ENCODE results near the gene DNAH11.
"Not testable (repeated sequence)": the region's sequence is repeated elsewhere in the genome, so short reads cannot be mapped to it uniquely, and the experiment has no call there.

Gene DNAH11

DNA sequence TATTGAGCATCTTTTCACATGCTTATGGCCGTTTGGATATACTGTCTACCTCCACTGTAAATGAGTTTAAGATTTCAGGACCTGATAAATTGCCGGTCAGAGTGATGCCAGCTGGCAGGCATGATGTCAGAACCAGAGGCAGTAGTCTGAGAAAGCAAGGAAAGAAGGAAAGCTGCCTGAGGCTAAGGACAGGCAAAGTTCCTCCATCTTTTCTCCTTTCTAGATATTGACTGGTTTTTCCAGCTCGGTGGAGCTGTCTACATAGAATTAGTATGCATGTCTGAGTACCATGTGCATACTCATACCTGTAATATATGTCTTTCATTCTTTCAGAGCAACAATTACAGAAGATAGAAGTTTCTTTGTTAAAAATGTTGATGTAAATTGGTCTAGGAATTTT is 350.6 kb downstream of the DNAH11 start:
- DNase-seq: no peak

DNA sequence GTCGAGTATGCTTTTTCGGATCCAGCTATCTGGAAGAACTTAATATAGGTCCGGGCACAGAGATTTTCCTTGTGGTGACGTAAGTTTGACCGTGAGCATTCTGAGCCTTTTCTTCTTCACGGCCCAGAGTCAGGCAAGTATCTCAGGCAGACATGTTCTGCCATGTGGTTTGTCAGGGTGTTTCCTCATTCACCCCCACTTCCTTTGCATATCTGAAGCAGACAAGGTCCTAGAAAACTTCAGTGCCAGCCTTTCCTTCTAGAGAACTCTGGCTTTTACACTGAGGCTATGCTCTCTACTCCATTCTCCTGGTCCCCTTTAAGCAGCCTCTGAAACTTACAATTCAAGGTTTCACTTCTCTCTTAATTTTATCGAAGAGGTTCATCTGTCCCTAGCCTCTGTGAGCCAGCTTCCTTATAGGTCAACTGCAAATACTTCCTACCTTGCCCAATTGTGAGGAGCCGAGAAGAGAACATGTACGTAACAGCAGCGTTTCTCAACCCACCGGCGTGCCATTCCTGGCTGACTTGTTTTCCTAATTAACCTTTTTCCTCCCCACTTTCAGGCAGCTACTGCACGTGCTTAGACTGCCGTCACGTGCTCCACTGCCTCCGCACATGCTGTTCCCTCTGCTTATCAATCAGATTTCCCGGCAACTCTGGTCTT is 355.6 kb downstream of the DNAH11 start:
- DNase-seq: no peak

- no peak for DNase-seq
Observed at GRCh38 chr7:21902240-21902639, 359.4 kb downstream of the DNAH11 start.

- no peak for DNase-seq
Observed at GRCh38 chr7:21903020-21903786, 360.4 kb downstream of the DNAH11 start.

DNA sequence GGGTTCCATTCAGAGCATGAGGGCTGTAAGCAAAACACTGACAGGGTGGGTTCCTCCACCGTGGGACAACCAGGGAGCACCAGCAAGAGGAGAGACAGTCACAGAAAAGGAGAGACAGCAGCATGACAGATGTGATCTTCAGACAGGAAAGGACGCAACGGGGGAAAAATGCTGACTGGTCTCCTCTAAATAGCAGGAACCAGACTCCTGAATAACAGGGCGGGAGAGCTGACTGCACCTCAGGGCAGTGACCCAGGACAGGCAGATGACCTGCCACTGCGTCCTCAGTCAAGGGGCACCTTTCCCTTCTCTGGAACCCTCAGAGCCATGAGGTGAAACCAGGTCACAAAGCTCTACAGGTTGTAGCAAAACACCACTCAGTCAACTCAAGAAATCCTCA is 365.9 kb downstream of the DNAH11 start:
- no peak for DNase-seq

- DNase-seq: no peak
Observed at GRCh38 chr7:21910253-21910652, 367.4 kb downstream of the DNAH11 start.

DNA sequence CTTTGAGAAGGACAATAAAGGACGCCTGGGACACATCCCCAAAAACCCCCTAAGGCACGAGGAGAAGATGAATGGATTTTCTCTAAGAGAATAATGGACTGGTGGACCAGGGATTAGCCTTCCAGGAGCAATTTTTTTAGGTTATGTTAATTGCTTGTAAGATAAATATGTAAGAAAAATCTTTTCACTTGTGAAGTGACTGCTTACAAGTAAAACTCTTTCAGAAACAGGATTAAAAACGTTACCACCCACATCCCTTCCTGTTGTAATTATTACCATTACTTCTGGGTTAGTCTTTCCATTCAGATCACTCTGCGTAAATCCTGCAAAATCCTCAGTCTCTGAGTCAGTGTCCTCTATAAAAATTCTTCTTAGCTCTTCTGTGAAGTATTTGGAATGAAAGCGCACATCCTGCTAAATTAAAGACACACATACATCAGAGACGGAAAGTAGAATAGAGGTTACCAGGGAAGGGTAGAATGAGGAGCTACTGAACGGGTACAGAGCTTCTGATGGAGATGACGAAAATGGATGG is 368.6 kb downstream of the DNAH11 start:
- DNase-seq: no peak

- no peak for DNase-seq
Observed at GRCh38 chr7:21912305-21912704, 369.5 kb downstream of the DNAH11 start.

DNA sequence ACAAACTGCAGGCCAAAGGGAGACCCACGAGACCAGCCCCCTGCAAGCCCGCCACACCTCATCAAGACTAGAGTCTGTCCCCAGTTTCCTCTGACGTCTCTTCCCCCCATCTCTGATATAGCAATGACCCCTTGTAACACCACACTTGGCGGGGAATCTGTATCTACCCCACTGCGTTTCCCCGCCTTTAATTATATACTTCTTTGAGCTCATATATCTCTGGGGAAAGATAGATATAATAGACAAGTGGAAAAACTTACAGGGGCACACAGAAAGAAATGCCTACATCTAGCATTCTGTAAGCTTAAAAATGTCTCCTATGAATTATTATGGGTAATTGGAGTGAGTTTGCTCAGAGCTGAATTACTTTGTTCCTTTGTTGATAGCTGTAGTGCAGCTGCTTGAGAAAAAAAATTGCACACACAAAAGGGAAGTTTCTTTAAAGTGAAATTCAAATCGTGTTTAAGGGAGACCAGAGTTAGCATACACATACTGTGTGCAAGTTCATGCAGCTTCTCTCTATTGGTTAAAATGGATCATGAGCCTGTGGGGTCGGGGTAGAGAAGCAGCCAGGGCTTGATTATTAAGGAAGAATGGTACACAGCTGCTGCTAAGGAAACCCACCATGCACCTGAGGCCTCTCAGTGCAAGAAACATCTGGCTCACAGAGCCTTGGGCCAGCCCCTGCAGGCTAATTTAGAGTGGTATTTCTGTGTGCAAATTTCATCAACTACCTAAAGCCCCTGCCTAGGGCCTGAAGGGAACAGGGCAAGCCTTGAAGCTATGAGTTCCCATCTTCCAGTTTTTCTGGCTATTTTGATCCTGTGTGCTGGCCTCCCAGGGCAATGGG is 370.3 kb downstream of the DNAH11 start:
- no peak for DNase-seq

DNA sequence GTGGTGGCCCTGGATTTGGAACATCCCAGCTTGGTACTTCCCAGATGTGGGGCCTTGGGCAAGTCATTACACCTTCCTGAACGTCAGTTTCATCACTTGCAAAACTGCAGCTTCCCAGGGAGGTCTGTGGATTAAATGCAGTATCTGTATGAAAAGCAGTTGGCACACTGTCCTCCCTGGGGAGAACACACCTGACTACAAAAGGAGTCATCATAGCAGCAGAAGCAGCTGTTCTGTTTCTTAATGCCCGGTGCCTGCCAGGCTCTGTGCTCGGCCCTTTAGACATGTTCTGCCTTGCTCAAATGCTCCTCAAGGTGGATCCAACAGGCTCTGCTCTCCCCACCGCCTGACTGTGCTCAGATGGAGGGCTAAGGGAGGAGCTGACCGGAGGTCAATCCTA is 371.8 kb downstream of the DNAH11 start:
- DNase-seq: no peak

DNA sequence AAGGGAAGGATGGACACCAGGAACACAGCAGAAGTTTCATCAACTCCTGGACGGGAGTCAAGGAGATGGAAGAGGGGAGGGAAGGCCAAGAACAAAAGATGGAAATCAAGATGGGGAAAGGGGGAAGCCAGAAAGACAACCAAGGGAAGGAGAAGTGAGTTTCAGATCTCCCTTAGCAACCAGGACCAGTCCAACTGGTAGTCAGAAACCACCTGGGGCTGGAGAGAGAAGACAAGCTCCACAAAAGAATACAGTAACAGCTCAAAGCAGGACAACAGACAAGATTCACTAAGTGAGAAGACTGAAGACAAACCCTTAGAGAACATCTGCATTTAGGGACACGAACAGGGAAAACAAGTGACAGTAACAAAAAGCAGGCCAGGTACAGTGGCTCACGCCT is 372.3 kb downstream of the DNAH11 start:
- no peak for DNase-seq

DNA sequence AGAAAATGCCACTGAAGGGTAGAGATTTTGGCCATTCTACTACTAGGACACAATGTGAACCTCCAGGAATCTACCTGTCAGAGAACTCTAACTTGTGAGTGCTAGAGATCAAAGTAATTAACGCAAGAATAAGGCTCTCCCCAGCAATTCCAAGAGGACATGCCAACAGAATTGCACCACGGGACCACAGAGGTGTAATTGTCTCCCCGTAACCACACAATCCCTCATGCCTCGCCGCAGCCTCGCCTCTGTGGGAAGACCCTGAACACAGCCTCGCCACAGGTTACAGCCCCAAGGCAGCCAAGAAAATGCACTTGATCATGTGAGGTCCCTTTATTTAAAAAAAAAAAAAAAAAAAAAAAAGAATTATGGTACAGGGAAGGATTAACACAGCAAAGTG is 373.3 kb downstream of the DNAH11 start:
- DNase-seq: no peak

- no peak for DNase-seq
Observed at GRCh38 chr7:21916629-21917028, 373.8 kb downstream of the DNAH11 start.

DNA sequence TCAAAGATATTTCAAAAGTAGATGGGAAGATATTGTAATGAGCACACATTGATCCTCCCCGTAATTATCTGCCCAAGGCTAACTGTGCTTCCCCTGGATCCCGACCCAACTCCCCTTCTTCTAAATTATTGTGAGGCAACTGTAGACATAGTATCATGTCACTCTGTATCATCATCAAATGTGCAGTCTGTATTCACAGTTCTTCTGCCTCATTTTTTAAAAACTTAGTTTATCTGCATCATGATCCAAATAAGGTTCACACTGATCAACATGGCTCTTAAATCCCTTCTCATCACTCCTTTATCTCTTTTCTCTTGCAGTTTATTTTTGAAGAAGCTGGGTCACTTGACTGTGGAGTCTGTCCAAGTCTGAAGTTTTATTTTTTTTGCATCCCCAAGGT is 375.4 kb downstream of the DNAH11 start:
- DNase-seq: no peak

- no peak for DNase-seq
Observed at GRCh38 chr7:21920936-21921335, 378.1 kb downstream of the DNAH11 start.

DNA sequence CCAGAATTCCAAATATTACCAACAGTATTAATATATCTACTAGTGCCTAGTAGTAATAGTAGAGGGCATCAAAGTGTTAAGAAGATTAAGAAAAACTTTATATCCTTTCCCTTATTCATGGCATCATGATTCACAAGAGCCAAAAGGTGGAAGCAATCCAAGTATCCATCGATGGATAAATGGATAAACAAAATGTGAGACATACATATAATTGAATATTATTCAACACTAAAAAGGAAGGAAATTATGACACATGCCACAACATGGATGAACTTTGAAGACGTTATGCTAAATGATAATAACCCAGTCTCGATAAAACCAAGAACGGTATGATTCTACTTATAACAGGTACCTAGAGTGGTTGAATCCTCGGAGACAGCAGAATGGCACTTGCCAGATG is 379.8 kb downstream of the DNAH11 start:
- DNase-seq: no peak

- DNase-seq: no peak
Observed at GRCh38 chr7:21923658-21924057, 380.8 kb downstream of the DNAH11 start.

GRCh38 chr7:21926448-21926847 is 383.6 kb downstream of the DNAH11 start:
- no peak for DNase-seq

GRCh38 chr7:21927693-21928092 is 384.9 kb downstream of the DNAH11 start:
- no peak for DNase-seq

GRCh38 chr7:21933293-21933692 is 390.5 kb downstream of the DNAH11 start:
- DNase-seq: not testable (repeated sequence)

DNA sequence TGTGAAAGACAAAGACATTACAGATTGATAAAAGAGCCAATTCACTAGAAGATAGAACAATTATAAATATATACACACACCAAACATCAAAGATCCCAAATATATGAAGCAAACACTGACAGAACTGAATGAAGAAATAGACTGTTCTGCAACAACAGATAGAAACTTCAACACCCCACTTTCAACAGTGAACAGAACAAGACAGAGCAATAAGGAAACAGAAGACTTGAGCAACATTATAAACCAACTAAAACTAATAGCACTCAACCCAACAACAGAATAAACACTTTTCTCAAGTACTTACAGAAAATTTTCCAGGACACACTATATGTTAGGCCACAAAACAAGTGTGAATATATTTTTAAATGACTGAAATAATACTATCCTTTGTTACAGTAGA is 392.0 kb downstream of the DNAH11 start:
- DNase-seq: no peak

GRCh38 chr7:21938463-21938862 is 395.6 kb downstream of the DNAH11 start:
- no peak for DNase-seq

DNA sequence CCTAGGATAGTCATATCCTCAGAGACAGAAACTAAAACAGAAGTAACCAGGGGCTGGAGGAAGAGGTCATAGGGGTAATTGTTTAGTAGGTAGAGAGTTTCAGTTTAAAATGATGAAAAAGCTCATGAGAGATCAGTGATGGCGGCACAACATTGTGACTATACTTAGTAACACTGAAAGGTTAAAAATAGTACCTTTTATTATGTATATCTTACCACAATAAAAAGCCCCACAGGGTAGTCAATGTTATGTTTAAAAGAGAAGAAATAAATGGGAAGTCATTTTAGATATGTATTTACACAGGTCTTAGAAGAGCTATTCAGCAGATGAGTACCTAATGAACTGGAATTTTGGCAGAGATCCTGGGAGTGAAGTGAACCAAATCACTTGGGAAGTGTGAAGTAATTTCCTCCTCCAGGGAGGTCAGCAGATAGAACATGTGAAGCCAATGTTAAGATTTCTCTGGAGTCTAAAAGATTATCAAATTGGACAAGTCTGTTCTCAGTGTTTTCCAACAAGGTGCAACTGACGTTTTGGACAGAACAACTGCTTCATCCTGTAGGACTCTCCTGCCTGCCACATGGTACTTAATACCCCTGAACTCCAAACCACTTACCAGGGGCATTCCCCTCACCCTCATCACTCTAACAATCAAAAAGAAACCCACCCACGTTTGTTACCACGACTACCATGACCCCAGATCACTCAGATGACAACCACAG is 396.5 kb downstream of the DNAH11 start:
- DNase-seq: no peak
